ENCODE measurements around the gene CYP2S1.

CYP2S1 gene

GRCh38 chr19:41255171-41255570 lies 62.2 kb downstream of the CYP2S1 start:
- Histone ChIP-seq H3K4me1 (ENCODE audit: insufficient read depth, poor library complexity, severe bottlenecking) (no peaks in the 10 kb centered on the region), H3K36me3 (ENCODE audit: low read depth) (peaks cover 91% of the 10 kb centered on the region), H3K9me3 (ENCODE audit: severe bottlenecking) (no peaks in the 10 kb centered on the region), H3K27ac (ENCODE audit: poor library complexity, severe bottlenecking) (no peak overlapping the region), H3K27me3 (ENCODE audit: insufficient read depth, poor library complexity, severe bottlenecking) (no peaks in the 10 kb centered on the region), H3K4me3 (ENCODE audit: severe bottlenecking) (no peak overlapping the region)
- no peak for TF ChIP-seq CTCF (IDR thresholded peaks at IDR 0.05; ENCODE audit: poor library complexity, severe bottlenecking)
- DNase-seq (ENCODE audit: low spot score) (no peak), ATAC-seq (ENCODE audit: low read depth) (no peak)

All from RWPE2 (cell line).